GM19372 (cell line): ENCODE data around the gene PON3.
"Not testable (repeated sequence)": the region's sequence is repeated elsewhere in the genome, so short reads cannot be mapped to it uniquely, and the experiment has no call there.

ENCODE experiments used
- ATAC-seq: cut with Tn5 transposase; IDR thresholded peaks from one replicate; pipeline ENCODE4 v1.9.1; 2021; ENCODE audit warnings: mild to moderate bottlenecking, low read depth, moderate library complexity; ENCODE audit not compliant: unreplicated experiment

PON3 gene

GRCh38 chr7:95421000-95421846, 25.0 kb upstream of the PON3 start:
- ATAC-seq = no peak

GRCh38 chr7:95412075-95412474, 15.9 kb upstream of the PON3 start:
- ATAC-seq = no peak

GRCh38 chr7:95411666-95412065, 15.5 kb upstream of the PON3 start:
- no peak for ATAC-seq

- no peak for ATAC-seq
Measured at GRCh38 chr7:95411036-95411435, 14.9 kb upstream of the PON3 start.

- ATAC-seq = no peak
Measured at GRCh38 chr7:95407751-95408150, 11.6 kb upstream of the PON3 start.

GRCh38 chr7:95405800-95406199, 9.6 kb upstream of the PON3 start:
- no peak for ATAC-seq

GRCh38 chr7:95405208-95405607, 9.0 kb upstream of the PON3 start:
- no peak for ATAC-seq

GRCh38 chr7:95404316-95404865, 8.2 kb upstream of the PON3 start:
- ATAC-seq = no peak

- ATAC-seq = no peak
Measured at GRCh38 chr7:95398155-95398940, 2.2 kb upstream of the PON3 start.

GRCh38 chr7:95397381-95397780, 1.2 kb upstream of the PON3 start:
- ATAC-seq = no peak

- no peak for ATAC-seq
Measured at GRCh38 chr7:95395755-95396135, 430 bp downstream of the PON3 start.

GRCh38 chr7:95394370-95394769, 1.8 kb downstream of the PON3 start:
- no peak for ATAC-seq

- ATAC-seq = no peak
Measured at GRCh38 chr7:95391761-95392160, 4.4 kb downstream of the PON3 start.

GRCh38 chr7:95389516-95389915, 6.7 kb downstream of the PON3 start:
- no peak for ATAC-seq

GRCh38 chr7:95379457-95379856, 16.7 kb downstream of the PON3 start:
- not testable (repeated sequence) for ATAC-seq

GRCh38 chr7:95376632-95377400, 19.4 kb downstream of the PON3 start:
- no peak for ATAC-seq

GRCh38 chr7:95375591-95376257, 20.5 kb downstream of the PON3 start:
- ATAC-seq = no peak

- ATAC-seq = no peak
Measured at GRCh38 chr7:95373323-95373722, 22.9 kb downstream of the PON3 start.

GRCh38 chr7:95368235-95368634, 27.9 kb downstream of the PON3 start:
- ATAC-seq = no peak

GRCh38 chr7:95367606-95368005, 28.6 kb downstream of the PON3 start:
- ATAC-seq = no peak
